Astrocyte (in vitro differentiated cells and primary cell): ENCODE measurements around the gene TNIP1.

ENCODE experiments used
- EZH2 ChIP-seq: IDR thresholded peaks from 2 replicates; pipeline ENCODE4 v1.6.1; 2012; ENCODE audit warnings: mild to moderate bottlenecking, low read length, inconsistent platforms; ENCODE audit not compliant: insufficient read depth
- TF ChIP-seq, protein P1 (sequence below): IDR thresholded peaks from 2 replicates; pipeline ENCODE4 v1.5.1; 2011; ENCODE audit warnings: low read depth, mild to moderate bottlenecking, inconsistent platforms, low read length, moderate library complexity; ENCODE audit not compliant: insufficient read depth

DNA sequence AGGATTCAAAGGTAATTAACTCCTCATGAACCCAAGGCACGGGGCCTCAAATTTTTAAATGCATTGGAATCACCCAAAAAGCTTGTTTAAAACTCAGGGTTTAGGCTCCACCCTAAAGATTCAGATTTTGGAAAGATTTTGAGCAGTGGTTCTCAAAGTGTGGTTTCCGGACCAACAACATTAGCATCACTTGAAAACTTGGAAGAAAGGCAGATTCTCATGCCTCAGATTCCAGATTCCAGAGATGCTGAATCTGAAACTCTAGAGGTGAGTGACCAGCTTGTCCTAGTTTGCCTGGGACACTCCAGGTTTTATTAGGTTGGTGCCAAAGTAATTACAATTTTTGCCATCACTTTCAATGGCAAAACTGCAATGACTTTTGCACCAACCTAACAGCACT, 24.7 kb upstream of the TNIP1 start:
- TF ChIP-seq, protein P1, sequence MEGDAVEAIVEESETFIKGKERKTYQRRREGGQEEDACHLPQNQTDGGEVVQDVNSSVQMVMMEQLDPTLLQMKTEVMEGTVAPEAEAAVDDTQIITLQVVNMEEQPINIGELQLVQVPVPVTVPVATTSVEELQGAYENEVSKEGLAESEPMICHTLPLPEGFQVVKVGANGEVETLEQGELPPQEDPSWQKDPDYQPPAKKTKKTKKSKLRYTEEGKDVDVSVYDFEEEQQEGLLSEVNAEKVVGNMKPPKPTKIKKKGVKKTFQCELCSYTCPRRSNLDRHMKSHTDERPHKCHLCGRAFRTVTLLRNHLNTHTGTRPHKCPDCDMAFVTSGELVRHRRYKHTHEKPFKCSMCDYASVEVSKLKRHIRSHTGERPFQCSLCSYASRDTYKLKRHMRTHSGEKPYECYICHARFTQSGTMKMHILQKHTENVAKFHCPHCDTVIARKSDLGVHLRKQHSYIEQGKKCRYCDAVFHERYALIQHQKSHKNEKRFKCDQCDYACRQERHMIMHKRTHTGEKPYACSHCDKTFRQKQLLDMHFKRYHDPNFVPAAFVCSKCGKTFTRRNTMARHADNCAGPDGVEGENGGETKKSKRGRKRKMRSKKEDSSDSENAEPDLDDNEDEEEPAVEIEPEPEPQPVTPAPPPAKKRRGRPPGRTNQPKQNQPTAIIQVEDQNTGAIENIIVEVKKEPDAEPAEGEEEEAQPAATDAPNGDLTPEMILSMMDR, result no peak
- TF ChIP-seq EZH2, result no peak
